ENCODE data around the gene TBC1D25.

Gene TBC1D25

DNA sequence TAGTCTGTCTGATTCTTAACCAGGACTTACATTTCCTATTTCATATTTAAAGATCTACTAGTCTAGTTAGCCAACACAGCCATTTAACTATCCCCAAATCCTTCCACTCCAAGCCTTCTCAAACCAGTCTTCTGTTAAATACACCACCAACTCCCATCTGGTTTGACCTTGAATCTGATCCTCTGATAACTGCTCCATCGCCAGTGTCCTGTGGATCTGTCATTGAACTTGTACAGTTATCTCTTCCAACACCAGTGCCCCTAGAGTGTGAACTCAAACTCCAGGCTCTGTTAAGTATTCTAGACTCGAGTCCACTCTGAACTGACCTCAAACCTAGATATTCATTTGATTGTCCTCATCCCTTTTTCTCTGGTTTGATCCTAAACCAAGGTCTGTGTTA is 72.2 kb downstream of the TBC1D25 start:
- DNase-seq = no peak
